ENCODE data around the gene CHRNA4.

DNA sequence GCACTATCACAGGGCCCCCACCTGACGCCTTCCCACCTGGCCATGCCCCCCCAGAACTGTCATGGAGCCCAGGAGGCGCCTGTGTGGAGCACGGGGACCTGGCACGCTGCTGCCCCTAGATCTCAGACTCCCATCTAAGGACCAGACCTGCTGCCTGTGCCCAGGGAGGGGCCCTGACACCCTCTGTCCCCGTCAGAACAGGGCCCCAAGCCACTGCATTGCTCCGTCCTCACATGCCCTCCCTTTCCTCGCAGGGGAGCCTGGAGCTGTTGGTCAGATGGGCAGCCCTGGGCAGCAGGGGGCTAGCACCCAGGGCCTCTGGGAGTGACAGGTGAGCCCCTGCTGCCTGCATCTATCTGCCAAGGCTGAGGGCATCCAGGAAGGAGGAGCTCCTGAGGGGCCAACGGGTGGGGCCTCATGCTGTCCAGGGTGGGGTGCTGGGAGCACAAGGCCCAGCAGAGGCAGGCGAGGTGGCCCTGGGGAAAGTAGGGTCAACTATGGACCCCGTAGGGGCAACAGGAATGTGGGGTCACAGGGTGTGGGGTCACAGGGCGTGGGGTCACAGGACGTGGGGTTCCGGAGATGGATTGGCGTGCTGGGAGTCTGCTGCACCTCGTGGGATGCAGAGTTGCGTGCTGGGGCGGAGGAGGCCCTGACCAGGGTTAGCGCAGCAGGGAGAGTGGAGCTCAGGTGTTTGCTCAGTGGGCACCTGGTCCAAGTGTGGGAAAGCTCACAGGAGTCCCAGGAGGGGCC lies 31.6 kb downstream of the CHRNA4 start:
- TF ChIP-seq ZNF274 (IDR thresholded peaks at IDR 0.05; ENCODE audit: low read depth, low read length) (no peak), YY1 (IDR thresholded peaks at IDR 0.05; ENCODE audit: insufficient read depth, insufficient read length) (no peak)

Measured in NT2/D1 (cell line).